Stimulated activated CD4-positive, alpha-beta T cell treated with anti-CD3 and anti-CD28 coated beads, Interleukin-15, amount 100 ng/mL, for 24 hours (primary cell): ENCODE results near the gene ADAP2.
"Not testable (repeated sequence)": the region's sequence is repeated elsewhere in the genome, so short reads cannot be mapped to it uniquely, and the experiment has no call there.

Experiments used
- DNase-seq: peaks from one replicate; pipeline ENCODE4 v3.0.0-alpha.2; 2020

The ADAP2 gene

GRCh38 chr17:30931582-30931981 lies 9.8 kb downstream of the ADAP2 start:
- DNase-seq = not testable (repeated sequence)

DNA sequence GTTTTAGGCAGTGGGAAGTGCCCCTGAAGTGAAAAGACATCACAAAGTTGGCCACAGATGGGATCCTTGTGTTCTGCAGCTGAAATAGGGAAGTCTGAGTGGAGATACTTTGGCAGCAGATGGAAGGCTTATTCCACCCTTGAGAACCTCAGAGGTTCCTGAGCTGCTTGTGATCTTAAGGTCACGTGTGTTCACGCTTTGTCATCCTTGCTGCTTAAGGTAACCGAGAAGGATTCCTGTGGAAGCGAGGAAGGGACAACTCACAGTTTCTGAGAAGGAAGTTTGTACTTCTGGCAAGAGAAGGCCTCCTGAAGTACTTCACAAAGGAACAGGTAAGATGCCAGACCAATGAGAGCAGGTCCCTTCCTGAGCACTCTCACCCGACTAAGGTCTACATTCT lies 12.2 kb downstream of the ADAP2 start:
- no peak for DNase-seq

DNA sequence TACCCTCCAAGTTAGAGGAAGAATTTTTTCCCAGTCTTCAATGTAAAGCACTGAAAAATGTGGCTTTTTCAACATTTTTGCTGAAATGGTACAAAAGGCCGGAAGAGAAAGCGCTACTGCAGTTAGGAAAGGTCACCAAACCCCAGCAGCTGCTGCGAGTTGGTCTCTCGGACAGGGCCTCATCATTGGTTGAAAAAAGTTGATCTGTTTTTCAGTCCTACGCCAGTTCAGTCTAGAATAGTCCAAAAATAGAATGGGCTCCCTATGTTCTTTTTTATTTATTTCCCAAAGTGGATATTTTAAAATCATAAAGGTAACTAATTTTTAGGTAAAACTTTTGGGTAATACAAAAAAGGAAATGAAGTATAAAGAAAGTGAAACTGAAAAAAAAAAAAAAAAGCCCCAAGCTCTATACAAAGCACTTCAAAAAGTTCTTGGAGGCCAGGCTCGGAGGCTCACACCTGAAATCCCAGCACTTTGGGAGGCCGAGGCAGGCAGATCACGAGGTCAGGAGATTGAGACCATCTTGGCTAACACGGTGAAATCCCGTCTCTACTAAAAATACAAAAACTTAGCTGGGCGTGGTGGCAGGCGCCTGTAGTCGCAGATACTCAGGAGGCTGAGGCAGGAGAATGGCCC lies 17.4 kb downstream of the ADAP2 start:
- DNase-seq = no peak

DNA sequence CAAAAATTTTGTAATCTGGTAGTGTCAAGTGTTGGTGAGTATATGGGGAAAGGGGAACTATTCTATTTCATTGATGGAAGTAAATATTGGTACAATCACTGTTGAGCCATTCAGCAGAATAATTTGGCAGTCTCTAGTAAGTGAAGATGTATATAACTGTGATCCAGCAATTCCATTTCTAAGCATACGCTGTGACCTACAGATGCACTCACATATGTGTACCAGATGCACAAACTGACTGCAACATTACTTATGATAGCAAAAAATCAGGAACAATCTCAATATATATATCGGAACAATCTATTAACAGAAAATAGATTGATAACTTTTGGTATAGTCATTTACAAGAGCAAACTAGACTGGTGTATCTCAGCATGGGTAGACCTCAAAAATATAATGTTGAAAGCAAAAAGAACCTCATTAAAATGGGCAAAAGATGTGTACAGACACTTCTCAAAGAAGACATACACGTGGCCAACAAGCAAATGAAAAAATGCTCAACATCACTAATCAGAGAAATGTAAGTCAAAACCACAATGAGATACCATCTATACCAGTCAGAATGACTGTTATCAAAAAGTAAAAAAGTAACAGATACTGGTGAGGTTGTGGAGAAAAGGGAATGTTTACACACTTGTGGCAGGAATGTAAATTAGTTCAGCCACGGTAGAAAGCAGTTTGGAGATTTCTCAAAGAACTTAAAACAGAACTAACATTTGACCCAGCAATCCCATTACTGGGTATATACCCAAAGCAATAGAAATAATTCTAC lies 20.7 kb downstream of the ADAP2 start:
- no peak for DNase-seq

DNA sequence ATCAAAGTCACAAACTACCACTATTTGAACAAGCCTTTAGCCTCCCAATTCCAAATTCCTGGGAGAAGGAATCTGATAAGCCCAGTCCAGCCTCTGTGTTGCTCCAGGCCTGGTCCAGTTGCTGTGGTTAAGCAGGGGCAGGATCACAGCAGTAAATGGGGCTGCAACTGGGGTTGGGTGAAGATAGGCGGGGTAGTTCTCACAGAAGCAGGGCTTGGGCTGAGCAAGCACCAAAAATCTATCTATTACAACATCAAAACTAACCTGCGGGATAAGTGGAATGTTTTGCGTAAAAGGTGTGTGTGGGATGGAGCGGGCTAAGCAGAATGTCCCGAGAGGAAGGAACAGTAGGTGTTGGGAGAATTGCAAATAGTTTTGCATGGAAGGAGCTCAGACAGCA lies 26.1 kb downstream of the ADAP2 start:
- no peak for DNase-seq

GRCh38 chr17:30950189-30950588 lies 28.4 kb downstream of the ADAP2 start:
- DNase-seq = no peak

DNA sequence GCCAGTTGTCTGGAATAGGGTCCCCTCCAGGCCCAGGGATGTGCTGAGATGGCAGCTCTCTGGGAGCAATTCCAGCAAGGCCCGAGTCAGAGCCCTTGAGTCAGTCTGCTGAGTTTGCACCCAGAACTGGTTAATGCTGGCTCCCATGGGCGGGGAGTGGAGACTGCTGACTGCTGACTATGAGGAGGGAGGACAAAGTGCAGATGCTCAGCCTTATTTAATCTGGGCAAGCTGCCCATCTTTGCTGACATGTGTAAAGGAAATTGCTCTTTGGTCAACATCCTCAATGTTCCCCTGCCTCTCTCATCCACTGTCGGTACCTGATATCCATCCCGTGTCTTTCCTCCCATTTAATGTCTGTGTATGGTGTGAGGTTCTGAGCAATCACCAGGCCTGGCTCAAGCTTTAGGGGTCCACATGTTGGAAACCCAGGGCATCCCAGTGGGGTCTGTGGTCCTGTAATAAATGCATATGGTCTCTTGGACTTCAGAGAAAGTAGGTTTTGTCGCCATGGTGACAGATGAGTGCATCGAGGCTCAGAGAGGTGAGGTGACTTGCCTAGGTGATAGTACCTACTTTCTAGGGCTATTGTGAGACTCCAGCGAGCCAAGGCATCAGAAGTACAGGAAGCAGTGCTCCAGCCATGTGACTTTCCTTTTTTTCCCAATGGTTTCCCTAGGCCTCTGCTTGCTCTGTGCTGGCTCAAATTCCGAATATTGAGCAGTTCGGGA lies 29.1 kb downstream of the ADAP2 start:
- no peak for DNase-seq

DNA sequence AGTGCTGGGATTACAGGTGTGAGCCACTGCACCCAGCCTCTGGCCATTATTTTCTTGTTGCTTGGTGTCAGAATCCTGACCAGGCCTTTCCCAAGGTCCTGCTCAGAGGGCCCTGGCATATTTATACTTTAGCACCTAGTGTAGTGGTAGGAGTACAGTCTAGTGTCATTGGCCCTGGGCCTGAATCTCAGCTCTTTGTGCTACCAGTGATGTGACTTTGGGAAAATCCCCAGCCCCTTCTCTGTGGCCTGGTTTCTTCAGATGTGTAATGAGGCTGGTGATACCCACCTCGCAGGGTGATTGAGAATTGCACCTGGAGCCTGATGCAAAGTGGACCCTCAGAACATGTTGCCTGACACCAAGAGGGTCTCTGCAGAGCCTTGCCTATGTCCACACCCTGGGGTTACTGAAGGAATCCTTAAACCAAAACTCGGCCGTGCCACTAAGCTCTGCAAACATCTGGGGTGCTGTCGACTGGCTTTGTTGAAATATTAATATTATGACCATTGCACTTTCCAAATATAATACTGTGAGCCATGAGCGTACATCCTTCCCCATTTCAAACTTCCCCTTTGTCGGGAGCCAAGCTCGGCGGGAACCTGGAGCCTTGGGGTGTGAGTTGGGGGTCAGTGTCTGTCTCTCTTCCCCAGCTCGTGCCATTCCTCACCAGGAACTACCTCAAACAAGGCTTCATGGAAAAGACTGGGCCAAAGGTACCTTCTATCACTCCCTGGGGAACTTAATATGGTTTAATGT lies 31.1 kb downstream of the ADAP2 start:
- no peak for DNase-seq

DNA sequence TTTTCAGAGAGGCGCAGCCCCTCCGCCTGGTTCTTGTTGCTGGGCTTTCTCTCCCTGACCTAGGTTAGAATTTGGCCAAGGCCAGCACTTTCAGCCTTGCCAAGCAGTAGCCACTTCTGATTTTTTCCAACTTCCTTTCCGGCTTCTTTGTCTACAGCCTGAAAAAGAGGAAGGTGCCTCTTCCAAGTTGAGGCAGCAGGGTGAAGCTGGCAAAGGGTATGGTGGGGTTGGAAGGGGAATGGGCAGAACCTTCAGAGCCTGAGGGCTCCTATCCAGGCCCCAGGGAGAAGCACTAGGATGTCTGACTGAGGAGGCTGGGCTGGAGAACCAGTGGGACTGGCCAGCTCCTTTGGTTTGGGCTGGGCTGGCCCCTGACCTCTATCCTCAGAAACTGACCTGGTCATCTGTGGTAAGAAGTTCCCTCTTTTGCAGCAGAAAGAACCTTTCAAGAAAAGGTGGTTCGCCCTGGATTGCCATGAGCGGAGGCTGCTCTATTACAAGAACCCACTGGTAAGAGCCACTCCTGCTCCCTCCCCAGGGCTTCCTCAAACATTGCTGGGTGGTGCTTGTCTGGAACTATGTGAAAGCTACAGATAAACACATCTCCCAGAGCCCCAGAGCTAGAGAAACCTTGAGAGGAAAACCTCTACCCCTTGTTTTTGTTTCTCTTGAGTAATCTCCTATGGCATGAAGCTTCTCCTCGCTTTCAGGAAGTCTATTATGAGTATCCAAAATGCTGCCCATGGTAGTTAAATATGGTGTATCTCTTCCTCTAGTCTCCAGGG lies 32.5 kb downstream of the ADAP2 start:
- DNase-seq = no peak

GRCh38 chr17:30956764-30957374 lies 35.1 kb downstream of the ADAP2 start:
- no peak for DNase-seq

DNA sequence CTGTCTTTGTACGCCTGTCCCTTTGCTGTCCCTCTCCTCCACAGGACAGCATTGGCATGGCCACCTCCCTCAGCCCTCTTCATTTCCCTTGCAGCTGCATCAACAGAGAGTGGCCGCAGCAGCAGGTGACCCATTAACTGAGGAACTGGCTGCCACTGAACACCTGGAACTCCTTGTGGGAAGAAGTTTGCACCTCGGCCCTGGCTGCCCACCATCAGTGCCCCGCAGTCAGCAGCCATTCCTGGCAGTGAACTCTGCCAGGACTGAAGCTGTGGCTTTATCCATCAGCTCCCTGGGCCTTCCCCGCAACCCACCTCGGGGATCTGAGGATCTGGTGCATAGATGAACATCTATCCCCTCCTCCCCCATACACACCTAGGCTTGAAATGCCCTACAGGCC lies 36.0 kb downstream of the ADAP2 start:
- no peak for DNase-seq

- DNase-seq = no peak
These were observed 36.4 kb downstream of the ADAP2 start for GRCh38 chr17:30958187-30958586.

DNA sequence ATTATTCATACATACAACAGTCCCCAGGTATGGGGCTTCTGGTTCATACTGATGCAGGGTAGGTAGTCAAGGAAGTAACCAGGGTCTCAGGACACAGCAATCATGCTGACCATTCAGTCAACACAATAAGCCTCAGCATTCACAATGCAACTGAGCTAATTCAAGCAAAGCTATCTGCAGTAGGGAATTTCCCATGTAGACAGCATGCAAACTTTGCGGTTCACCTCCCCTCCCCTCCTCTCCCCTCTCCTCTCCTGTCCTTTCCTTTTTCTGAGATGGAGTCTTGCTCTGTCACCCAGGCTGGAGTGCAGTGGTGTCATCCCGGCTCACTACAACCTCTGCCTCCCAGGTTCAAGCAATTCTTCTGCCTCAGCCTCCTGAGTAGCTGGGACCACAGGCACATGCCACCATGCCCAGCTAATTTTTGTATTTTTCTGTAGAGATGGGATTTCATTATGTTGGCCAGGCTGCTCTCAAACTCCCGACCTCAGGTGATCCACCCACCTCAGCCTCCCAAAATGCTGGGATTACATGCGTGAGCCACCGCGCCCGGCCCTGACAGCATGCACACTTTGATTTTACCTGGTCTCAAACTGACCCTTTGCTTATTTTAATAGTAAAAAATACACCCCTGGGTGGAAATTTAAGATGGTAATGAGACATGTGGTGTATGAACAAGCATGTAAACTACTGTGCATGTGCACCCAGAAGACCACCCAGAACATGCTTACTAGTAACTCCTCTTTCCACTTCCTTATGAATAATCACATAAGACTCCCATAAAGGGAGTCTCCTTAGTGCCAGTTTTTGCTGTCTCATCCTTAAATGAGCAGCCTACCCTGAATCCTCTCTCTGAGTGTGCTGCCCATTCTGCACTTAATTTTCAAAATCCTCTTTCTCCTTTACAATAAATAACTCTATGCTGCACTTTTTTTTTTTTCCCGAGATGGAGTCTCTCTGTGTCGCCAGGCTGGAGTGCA lies 39.8 kb downstream of the ADAP2 start:
- peak; percentile 41 for DNase-seq

DNA sequence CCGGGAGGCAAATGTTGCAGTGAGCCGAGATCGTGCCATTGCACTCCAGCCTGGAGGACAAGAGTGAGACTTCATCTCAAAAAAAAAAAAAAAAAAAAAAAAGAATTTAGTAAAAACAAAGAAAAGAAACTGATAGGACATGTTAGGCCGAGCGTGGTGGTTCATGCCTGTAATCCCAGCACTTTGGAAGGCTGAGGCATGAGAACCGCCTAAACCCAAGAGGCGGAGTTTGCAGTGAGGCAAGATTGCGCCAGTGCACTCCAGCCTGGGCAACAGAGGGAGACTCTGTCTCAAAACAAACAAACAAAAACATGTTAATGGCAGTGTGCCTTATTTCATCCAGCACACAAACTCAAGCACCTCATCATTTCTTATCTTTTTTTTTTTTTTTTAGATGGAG lies 42.6 kb downstream of the ADAP2 start:
- DNase-seq = not testable (repeated sequence)

- DNase-seq = no peak
These were observed 43.1 kb downstream of the ADAP2 start for GRCh38 chr17:30964876-30965275.

- DNase-seq = no peak
These were observed 43.9 kb downstream of the ADAP2 start for GRCh38 chr17:30965686-30966085.

DNA sequence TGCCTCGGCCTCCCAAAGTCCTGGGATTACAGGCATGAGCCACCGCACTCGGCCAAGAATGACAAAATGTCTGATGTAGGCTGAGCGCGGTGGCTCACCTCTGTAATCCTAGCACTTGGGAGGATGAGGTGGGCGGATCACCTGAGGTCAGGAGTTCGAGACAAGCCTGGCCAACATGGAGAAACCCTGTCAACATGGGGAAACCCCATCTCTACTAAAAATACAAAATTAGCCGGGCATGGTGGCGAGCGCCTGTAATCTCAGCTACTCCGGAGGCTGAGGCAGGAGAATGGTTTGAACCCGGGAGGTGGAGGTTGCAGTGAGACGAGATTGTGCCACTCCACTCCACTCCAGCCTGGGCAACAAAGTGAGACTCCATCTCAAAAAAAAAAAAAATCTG lies 46.2 kb downstream of the ADAP2 start:
- DNase-seq = not testable (repeated sequence)

DNA sequence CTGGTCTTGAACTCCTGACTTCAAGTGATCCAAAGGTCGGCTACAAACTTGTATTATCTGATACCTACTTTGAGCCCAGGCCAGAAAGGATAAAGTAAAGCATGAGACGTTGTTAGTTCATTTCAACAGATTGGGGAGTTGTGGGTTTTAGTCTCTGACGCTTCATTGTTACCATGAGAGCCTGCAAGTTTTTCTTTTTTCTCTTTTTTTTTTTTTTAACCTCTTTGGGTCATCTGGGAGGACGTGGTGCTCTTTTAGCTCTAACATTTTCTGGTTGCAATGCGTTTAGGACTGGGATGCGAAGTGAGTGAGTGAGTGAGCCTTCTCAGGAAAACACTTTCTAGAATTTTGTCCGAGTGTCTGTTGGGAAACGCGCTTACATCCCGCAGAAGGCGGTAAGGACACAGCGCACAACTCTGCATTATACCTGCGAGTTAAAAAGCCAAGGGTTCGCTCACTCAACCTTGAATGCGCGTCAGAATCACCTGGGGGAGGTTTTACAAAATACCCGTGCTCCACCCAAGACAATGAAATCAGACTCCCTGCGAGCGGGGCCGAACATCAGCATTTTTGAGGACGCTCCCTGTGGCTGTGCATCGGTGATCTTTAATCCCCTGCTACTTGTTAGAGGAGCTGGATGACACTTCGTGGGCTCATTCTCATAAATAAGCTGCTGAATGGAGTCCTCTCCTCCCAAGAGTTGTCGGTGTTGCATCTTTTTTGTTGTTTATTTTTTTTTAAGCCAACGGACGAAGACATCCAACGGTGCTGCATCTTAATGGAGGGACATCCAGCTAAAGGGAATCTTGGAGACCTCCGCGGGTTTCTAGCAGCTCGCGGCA lies 48.5 kb downstream of the ADAP2 start:
- DNase-seq = peak; percentile 32

- peak; percentile 79 for DNase-seq
These were observed 49.3 kb downstream of the ADAP2 start, which contains the start of gene RNF135 for GRCh38 chr17:30970831-30971567. RNF135 (plus strand) TSS chr17:30971039; CDS start chr17:30971074, 35 bp downstream.
